Measurements from ENCODE around the gene ZSWIM1. TPM values are rescaled to one million over a fixed set of nuclear protein-coding genes. Genes with fewer than 3 reads are reported as not detected.
A peak's percentile ranks its signal among the peaks of the same experiment; 100 is the strongest.

Gene ZSWIM1
- total and polyA plus RNA-seq, 10 of the 15 experiments (the other 5 are each of a cell fraction or from before 2014, with no cell fraction given) = 2.4 to 16.0 (median 9.8) TPM

GRCh38 chr20:45909336-45909808 lies 28.3 kb downstream of the ZSWIM1 start (continued):
- no peak for TF ChIP-seq BACH1 (IDR thresholded peaks at IDR 0.05; ENCODE audit: borderline replicate concordance)
- no peak for TF ChIP-seq YY1 (IDR thresholded peaks at IDR 0.05; ENCODE audit: low read depth, low read length)
- no peak for TF ChIP-seq CHD1 (IDR thresholded peaks at IDR 0.05; ENCODE audit: low read depth, low read length)
- no peak for TF ChIP-seq CHD2 (IDR thresholded peaks at IDR 0.05; ENCODE audit: borderline replicate concordance, low read depth, low read length)
- no peak for TF ChIP-seq ZSCAN29 (IDR thresholded peaks at IDR 0.05)
- TF ChIP-seq CBX3 (IDR thresholded peaks at IDR 0.05; ENCODE audit: borderline replicate concordance, low read depth) = no peak
- no peak for TF ChIP-seq ETV6 (conservative IDR thresholded peaks at IDR 0.05 in 1 of 2, IDR thresholded peaks at IDR 0.05 in 1 of 2; ENCODE audit: borderline replicate concordance in 1 of 2, low read depth in 1 of 2)
- TF ChIP-seq PML (IDR thresholded peaks at IDR 0.05; ENCODE audit: low read length) = no peak
- no peak for TF ChIP-seq JUNB (IDR thresholded peaks at IDR 0.05)
- no peak for TF ChIP-seq SPI1 (IDR thresholded peaks at IDR 0.05; ENCODE audit: borderline replicate concordance, insufficient read depth, low read depth, low read length)

DNA sequence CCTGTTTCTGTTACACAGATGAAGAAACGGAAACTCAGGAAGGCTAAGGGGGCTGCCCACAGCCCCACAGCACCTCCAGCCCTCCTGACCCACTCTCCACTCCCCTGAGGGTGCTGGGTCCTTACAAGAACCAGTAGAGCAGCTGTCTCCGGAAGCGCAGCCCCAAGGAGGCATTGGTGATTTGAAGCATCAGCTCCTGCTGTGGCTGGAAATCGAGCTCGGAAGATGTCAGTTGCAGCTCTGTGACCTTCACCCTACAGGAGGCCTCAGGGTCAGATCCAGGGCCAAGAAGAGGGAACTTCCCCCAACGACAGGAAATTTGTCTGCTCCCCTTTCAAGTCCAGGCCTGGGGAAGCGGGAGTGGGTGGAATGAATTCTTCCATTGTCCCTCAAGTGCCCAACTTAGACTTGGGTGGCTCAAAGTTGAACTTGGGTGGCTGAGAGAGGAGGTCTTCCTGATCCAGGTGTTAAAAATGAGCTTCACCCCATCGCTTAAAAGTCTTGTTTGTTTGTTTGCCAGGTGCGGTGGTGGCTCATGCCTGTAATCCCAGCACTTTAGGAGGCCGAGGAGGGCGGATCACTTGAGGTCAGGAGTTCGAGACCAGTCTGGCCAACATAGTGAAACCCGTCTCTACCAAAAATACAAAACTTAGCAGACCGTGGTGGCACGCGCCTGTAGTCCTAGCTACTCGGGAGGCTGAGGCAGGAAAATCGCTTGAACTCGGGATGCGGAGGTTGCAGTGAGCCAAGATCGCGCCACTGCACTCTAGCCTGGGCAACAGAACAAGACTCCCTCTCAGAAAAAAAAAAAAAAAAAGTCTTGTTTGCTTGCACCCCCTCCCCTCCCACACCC lies 29.0 kb downstream of the ZSWIM1 start:
- Histone ChIP-seq H3K4me1 (ENCODE audit: control insufficient read depth, insufficient read depth, low read length) (peaks cover 15% of the 10 kb centered on the region), H3K27me3 (replicated peaks in 1 of 2; ENCODE audit: control insufficient read depth in 2 of 2, insufficient read depth in 2 of 2, low read length in 1 of 2) (no peaks in the 10 kb centered on the region), H3K4me2 (ENCODE audit: control insufficient read depth, insufficient read depth) (peak overlapping the region; percentile 69), H3K79me2 (ENCODE audit: control insufficient read depth, insufficient read depth, low read length) (no peaks in the 10 kb centered on the region), H3K9me3 (replicated peaks; ENCODE audit: control insufficient read depth, insufficient read depth, low read length) (no peaks in the 10 kb centered on the region), H2AFZ (ENCODE audit: control insufficient read depth, low read depth, low read length) (peak overlapping the region; percentile 79), H3K27ac (ENCODE audit: control insufficient read depth, insufficient read depth) (no peak overlapping the region), H3K4me3 (no peak overlapping the region), H3K9ac (ENCODE audit: control insufficient read depth, insufficient read depth, low read length) (no peak overlapping the region), H3K36me3 (ENCODE audit: control insufficient read depth in 2 of 2, insufficient read depth in 2 of 2, low read length in 1 of 2) (no peaks in the 10 kb centered on the region), H4K20me1 (ENCODE audit: control insufficient read depth, insufficient read depth) (no peaks in the 10 kb centered on the region)
- DNase-seq (ENCODE audit: low read depth, low spot score) (no peak), FAIRE-seq (no peak), ATAC-seq (no peak)
- in situ Hi-C loops (cut with MboI) = no loop called here
- WGBS (ENCODE audit: insufficient coverage, insufficient replicate concordance, low lambda C conversion rate, missing lambda C conversion rate) = 93% methylated on average over 22 of the region's 22 CpGs
- ChIA-PET POLR2A (interaction anchor here (0.6 to 3.9 kb wide), 9 partner anchors 8 to 61 kb away, joined by 3 to 32 read pairs (median 3); partner anchors contain the start of genes CTSA, NEURL2 and PCIF1), CTCF (interaction anchor here (0.9 to 3.1 kb wide), 6 partner anchors 19 to 111 kb away, joined by 3 to 19 read pairs (median 4); partner anchors contain the start of genes CTSA and NEURL2), SMC1A (ENCODE audit: uncharacterized antibody, unreplicated experiment) (interaction anchor here (0.6 to 3.5 kb wide), 6 partner anchors 18 to 536 kb away, joined by 3 to 12 read pairs (median 3); partner anchors contain the start of genes CTSA and NEURL2), RAD21 (ENCODE audit: unreplicated experiment) (interaction anchor here (1.1 to 2.0 kb wide), 2 partner anchors 19 to 24 kb away, joined by 4 to 13 read pairs; partner anchors contain the start of genes CTSA and NEURL2)
- intact Hi-C loops (cut with micrococcal nuclease; ENCODE audit: unreplicated experiment) = loop anchor here (1.0 kb wide), 1 partner anchor 19 kb away; the partner anchor contains the start of genes CTSA and NEURL2
- TSS peak; percentile 85 for BruUV-seq (replicated peaks)
- TF ChIP-seq MLLT1 (IDR thresholded peaks at IDR 0.05) = peak; percentile 90
- no peak for TF ChIP-seq IRF4 (IDR thresholded peaks at IDR 0.05; ENCODE audit: low read depth, low read length)

Data from GM12878 (cell line).